GM12878 (cell line): Measurements from ENCODE around the gene FUT8. TPM values are rescaled to one million over a fixed set of nuclear protein-coding genes. Genes with fewer than 3 reads are reported as not detected.

Source experiments
- ATAC-seq: fragments of 200-7000 bp; cut with Tn5 transposase; 3 replicates; pipeline ENCODE4 v1.9.1; 2020; ENCODE audit warnings: mild to moderate bottlenecking, moderate library complexity
- BruUV-seq: library from RNA; stranded (reverse); fragments of 400-500 nt; replicated peaks from 2 replicates; lab custom pipeline; 2021; lab: Mats Ljungman, UMichigan
- CTCF ChIA-PET: fragments of 300-600 bp; sonication (Branson Sonifier 250); formaldehyde crosslinking; extraction: SDS; loops from one replicate; lab custom pipeline; 2021; ENCODE audit warnings: inconsistent platforms; lab: Yijun Ruan, JAX
- POLR2A ChIA-PET: fragments of 350-600 bp; formaldehyde crosslinking; extraction: SDS; loops from one replicate; lab custom pipeline; 2021; ENCODE audit warnings: inconsistent platforms; lab: Charles Lee
- RAD21 ChIA-PET: fragments of 300-600 bp; sonication (Branson Sonifier 250); formaldehyde crosslinking; loops from one replicate; lab custom pipeline; 2023; ENCODE audit warnings: antibody characterized with exemption; ENCODE audit not compliant: unreplicated experiment; lab: Charles Lee
- SMC1A ChIA-PET: fragments of 300-600 bp; sonication (Branson Sonifier 250); formaldehyde crosslinking; loops from one replicate; lab custom pipeline; 2023; ENCODE audit not compliant: unreplicated experiment, uncharacterized antibody; lab: Charles Lee
- DNase-seq: peaks from one replicate; pipeline ENCODE4 v3.0.0-alpha.2; 2011; ENCODE audit warnings: low read depth, low spot score
- FAIRE-seq: peaks from 3 replicates; lab custom pipeline; 2011; peaks lifted over from hg19 to GRCh38; lab: Jason Lieb, UNC
- H2AFZ ChIP-seq: 2 replicates; pipeline ENCODE4 v1.6.0; 2011; ENCODE audit warnings: low read depth, low read length, control low read depth; ENCODE audit not compliant: control insufficient read depth
- H3K27ac ChIP-seq: 2 replicates; pipeline ENCODE4 v1.5.1; 2011; ENCODE audit warnings: control low read depth; ENCODE audit not compliant: control insufficient read depth, insufficient read depth
- H3K27me3 ChIP-seq, 2 experiments: replicated peaks in 1 of 2; 2 replicates each; pipeline versions ENCODE4 v1.6.0 to v1.6.1; 2011; ENCODE audit warnings: low read length in 1 of 2; ENCODE audit not compliant: control insufficient read depth in 2 of 2, insufficient read depth in 2 of 2
- H3K36me3 ChIP-seq, 2 experiments: 2 replicates each; pipeline ENCODE4 v1.5.1; 2011; ENCODE audit warnings: low read length in 1 of 2; ENCODE audit not compliant: control insufficient read depth in 2 of 2, insufficient read depth in 2 of 2
- H3K4me1 ChIP-seq: 2 replicates; pipeline ENCODE4 v1.6.1; 2011; ENCODE audit warnings: mild to moderate bottlenecking, low read length, moderate library complexity, mixed read lengths; ENCODE audit not compliant: control insufficient read depth, insufficient read depth
- H3K4me2 ChIP-seq: 2 replicates; pipeline ENCODE4 v1.6.0; 2011; ENCODE audit warnings: control low read depth; ENCODE audit not compliant: control insufficient read depth, insufficient read depth
- H3K4me3 ChIP-seq: fragments of 200-600 bp; sonication (generic); 2 replicates; pipeline ENCODE4 v1.5.1; 2016
- H3K79me2 ChIP-seq: 2 replicates; pipeline ENCODE4 v1.6.0; 2011; ENCODE audit warnings: low read length; ENCODE audit not compliant: control insufficient read depth, insufficient read depth
- H3K9ac ChIP-seq: 2 replicates; pipeline ENCODE4 v1.8.0; 2011; ENCODE audit warnings: low read length, control low read depth, mixed read lengths; ENCODE audit not compliant: control insufficient read depth, insufficient read depth
- H3K9me3 ChIP-seq: replicated peaks from 3 replicates; pipeline ENCODE4 v1.5.1; 2011; ENCODE audit warnings: mild to moderate bottlenecking, low read length; ENCODE audit not compliant: control insufficient read depth, insufficient read depth
- H4K20me1 ChIP-seq: 2 replicates; pipeline ENCODE4 v1.6.0; 2011; ENCODE audit not compliant: control insufficient read depth, insufficient read depth
- ATF3 ChIP-seq: IDR thresholded peaks from 2 replicates; pipeline ENCODE4 v1.6.1; 2011; ENCODE audit warnings: low read depth, mild to moderate bottlenecking, low read length, moderate library complexity, borderline replicate concordance; ENCODE audit errors: extremely low read depth
- BCL3 ChIP-seq: IDR thresholded peaks from 2 replicates; pipeline ENCODE4 v1.6.1; 2011; ENCODE audit warnings: borderline replicate concordance, low read depth, mild to moderate bottlenecking, moderate library complexity, low read length; ENCODE audit not compliant: insufficient read depth, poor library complexity, severe bottlenecking
- IKZF1 ChIP-seq: fragments of 450-650 bp; conservative IDR thresholded peaks from 2 replicates; pipeline ENCODE4 v1.6.1; 2017; ENCODE audit warnings: antibody characterized with exemption, mild to moderate bottlenecking
- NRF1 ChIP-seq: conservative IDR thresholded peaks from 2 replicates; pipeline ENCODE4 v1.6.1; 2011; ENCODE audit warnings: mild to moderate bottlenecking, low read depth, low read length, improper control_type of control experiment
- ZBTB11 ChIP-seq: fragments of 450-650 bp; formaldehyde crosslinking; IDR thresholded peaks from 2 replicates; pipeline ENCODE4 v1.5.0; 2022; ENCODE audit warnings: mild to moderate bottlenecking, missing genetic modification characterization
- WGBS: methylation state at CpG from one replicate; pipeline ENCODE4 v1.1.6; 2016; ENCODE audit warnings: low lambda C conversion rate; ENCODE audit not compliant: insufficient replicate concordance, insufficient coverage; ENCODE audit errors: missing lambda C conversion rate; 5-methylcytosine and 5-hydroxymethylcytosine counted together
- in situ Hi-C: fragments of 300-500 bp; cut with MboI; formaldehyde crosslinking; loops from 9 replicates; pipeline ENCODE4 v1.14.3; 2018; ENCODE audit warnings: mixed read lengths
- intact Hi-C: fragments of 100-400 bp; cut with micrococcal nuclease; formaldehyde crosslinking; loops from one replicate; pipeline ENCODE4 v1.14.2; 2022; ENCODE audit not compliant: unreplicated experiment
- polyA plus RNA-seq, 11 experiments: library from polyadenylated mRNA; depleted of rRNA in 4 of 11; unstranded in 6 of 11; stranded (reverse) in 5 of 11; fragments of >200 nt; fragmentation: Nextera tagmentation in 4 of 11; fragmentation: Illumina TruSeq in 1 of 11; extraction: Ambion mirVana in 4 of 11; extraction: Trizol in 1 of 11; gene quantifications; 1 replicate in 1 of 11; 2 replicates in 10 of 11; pipeline versions ENCODE4 v1.2.1 to v1.2.3, GENCODE V29; 2011 to 2016; ENCODE audit warnings: inconsistent platforms in 2 of 11, missing spikeins in 2 of 11, low read depth in 1 of 11
- total RNA-seq, 4 experiments: library from RNA; depleted of rRNA in 3 of 4; stranded (reverse); fragments of >200 nt in 3 of 4; fragmentation: Illumina TruSeq in 1 of 4; extraction: Trizol in 1 of 4; gene quantifications; 2 replicates each; pipeline versions ENCODE4 v1.2.1 to v1.2.3, GENCODE V29; 2013 to 2021
- TF ChIP-seq, protein P1 (sequence below): IDR thresholded peaks from 2 replicates; pipeline ENCODE4 v1.6.1; 2012; ENCODE audit warnings: low read depth, low read length, improper control_type of control experiment
- TF ChIP-seq, protein P2 (sequence below): IDR thresholded peaks from 2 replicates; pipeline ENCODE4 v1.6.1; 2012; ENCODE audit warnings: improper control_type of control experiment, low read depth, low read length; ENCODE audit not compliant: insufficient replicate concordance

FUT8 gene
- total and polyA plus RNA-seq, 10 of the 15 experiments (the other 5 are each of a cell fraction or from before 2014, with no cell fraction given) = 21.3 to 106 (median 66.3) TPM

DNA sequence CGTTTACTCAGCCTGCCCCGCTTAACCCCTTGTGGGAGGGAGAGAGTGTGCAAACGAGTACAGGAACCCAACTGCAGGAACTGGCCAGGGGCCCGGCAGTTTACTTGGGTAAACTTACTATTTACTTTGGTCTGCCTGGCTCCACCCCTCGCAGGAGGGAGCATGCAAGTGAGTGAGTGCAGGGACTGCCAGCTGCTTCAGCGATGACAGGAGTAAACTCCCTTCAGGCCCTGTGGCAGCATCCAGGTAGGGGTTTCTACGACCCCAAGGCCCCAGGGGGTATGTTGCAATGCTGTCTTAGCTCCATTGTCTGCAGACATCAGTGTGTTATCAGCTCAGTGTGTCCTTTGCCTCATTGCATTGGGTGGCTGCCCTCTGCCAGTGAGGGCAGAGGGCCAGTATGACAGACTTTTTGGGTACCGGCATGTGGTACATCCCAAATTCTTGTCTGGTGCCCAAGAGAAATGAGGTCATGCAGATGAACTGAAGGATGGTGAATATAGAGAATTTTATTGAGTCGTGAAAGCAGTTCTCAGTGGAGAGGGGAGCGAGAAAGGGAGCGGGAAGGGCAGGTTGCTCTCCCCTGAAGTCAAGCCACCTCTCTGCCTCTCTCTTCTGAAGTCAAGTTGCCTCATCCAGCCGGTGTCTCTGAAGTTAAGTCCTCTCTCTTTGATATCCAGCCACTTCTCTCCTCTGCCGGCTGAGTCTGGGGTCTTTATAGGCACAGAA is 181.8 kb downstream of the FUT8 start:
- in situ Hi-C loops = no loop called here
- FAIRE-seq = no peak
- TF ChIP-seq IKZF1 (no peak), NRF1 (no peak), ZBTB11 (CRISPR knock-in tag) (no peak), ATF3 (no peak), BCL3 (no peak)
- TF ChIP-seq, protein P1, sequence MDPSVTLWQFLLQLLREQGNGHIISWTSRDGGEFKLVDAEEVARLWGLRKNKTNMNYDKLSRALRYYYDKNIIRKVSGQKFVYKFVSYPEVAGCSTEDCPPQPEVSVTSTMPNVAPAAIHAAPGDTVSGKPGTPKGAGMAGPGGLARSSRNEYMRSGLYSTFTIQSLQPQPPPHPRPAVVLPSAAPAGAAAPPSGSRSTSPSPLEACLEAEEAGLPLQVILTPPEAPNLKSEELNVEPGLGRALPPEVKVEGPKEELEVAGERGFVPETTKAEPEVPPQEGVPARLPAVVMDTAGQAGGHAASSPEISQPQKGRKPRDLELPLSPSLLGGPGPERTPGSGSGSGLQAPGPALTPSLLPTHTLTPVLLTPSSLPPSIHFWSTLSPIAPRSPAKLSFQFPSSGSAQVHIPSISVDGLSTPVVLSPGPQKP = no peak
- TF ChIP-seq, protein P2, sequence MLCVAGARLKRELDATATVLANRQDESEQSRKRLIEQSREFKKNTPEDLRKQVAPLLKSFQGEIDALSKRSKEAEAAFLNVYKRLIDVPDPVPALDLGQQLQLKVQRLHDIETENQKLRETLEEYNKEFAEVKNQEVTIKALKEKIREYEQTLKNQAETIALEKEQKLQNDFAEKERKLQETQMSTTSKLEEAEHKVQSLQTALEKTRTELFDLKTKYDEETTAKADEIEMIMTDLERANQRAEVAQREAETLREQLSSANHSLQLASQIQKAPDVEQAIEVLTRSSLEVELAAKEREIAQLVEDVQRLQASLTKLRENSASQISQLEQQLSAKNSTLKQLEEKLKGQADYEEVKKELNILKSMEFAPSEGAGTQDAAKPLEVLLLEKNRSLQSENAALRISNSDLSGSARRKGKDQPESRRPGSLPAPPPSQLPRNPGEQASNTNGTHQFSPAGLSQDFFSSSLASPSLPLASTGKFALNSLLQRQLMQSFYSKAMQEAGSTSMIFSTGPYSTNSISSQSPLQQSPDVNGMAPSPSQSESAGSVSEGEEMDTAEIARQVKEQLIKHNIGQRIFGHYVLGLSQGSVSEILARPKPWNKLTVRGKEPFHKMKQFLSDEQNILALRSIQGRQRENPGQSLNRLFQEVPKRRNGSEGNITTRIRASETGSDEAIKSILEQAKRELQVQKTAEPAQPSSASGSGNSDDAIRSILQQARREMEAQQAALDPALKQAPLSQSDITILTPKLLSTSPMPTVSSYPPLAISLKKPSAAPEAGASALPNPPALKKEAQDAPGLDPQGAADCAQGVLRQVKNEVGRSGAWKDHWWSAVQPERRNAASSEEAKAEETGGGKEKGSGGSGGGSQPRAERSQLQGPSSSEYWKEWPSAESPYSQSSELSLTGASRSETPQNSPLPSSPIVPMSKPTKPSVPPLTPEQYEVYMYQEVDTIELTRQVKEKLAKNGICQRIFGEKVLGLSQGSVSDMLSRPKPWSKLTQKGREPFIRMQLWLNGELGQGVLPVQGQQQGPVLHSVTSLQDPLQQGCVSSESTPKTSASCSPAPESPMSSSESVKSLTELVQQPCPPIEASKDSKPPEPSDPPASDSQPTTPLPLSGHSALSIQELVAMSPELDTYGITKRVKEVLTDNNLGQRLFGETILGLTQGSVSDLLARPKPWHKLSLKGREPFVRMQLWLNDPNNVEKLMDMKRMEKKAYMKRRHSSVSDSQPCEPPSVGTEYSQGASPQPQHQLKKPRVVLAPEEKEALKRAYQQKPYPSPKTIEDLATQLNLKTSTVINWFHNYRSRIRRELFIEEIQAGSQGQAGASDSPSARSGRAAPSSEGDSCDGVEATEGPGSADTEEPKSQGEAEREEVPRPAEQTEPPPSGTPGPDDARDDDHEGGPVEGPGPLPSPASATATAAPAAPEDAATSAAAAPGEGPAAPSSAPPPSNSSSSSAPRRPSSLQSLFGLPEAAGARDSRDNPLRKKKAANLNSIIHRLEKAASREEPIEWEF = no peak

More for the DNA sequence above, 181.8 kb downstream of the FUT8 start:
- H3K4me2 ChIP-seq = no peak overlapping the region
- H3K4me3 ChIP-seq = no peak overlapping the region
- RAD21 ChIA-PET = no interaction called here
- no peak for DNase-seq
- no peaks in the 10 kb centered on the region for H3K27me3 ChIP-seq
- POLR2A ChIA-PET = no interaction called here
- SMC1A ChIA-PET = no interaction called here
- H3K9ac ChIP-seq = no peak overlapping the region
- intact Hi-C loops = no loop called here
- H3K4me1 ChIP-seq = no peaks in the 10 kb centered on the region
- CTCF ChIA-PET = interaction anchor here (0.6 to 1.6 kb wide), 2 partner anchors 175 to 523 kb away, joined by 3 read pairs; no protein-coding TSS in a partner anchor
- H3K36me3 ChIP-seq = peaks cover 3% of the 10 kb centered on the region in 2 experiments; a peak in 3 of 4 replicates
- H3K27ac ChIP-seq = no peak overlapping the region
- H3K9me3 ChIP-seq = peaks cover 1% of the 10 kb centered on the region; the same call in 1 of the 3 replicates
- H4K20me1 ChIP-seq = no peaks in the 10 kb centered on the region
- WGBS = 99% methylated on average over 13 of the region's 13 CpGs
- H3K79me2 ChIP-seq = peaks cover 3% of the 10 kb centered on the region
- no TSS peak for BruUV-seq
- ATAC-seq = no peak
- no peak overlapping the region for H2AFZ ChIP-seq
